Breast epithelium (tissue), 3 donors: Measurements from ENCODE around the gene ACP7.

Experiments used
- CTCF ChIP-seq, 3 donors: fragments of 450-650 bp; IDR thresholded peaks; one replicate each; pipeline ENCODE4 v1.5.1; 2016 to 2017; ENCODE audit warnings: antibody characterized with exemption in 3 of 3, mild to moderate bottlenecking in 3 of 3, moderate library complexity in 3 of 3
- POLR2A ChIP-seq: fragments of 450-650 bp; IDR thresholded peaks from one replicate; pipeline ENCODE4 v1.6.1; 2016; ENCODE audit warnings: antibody characterized with exemption, mild to moderate bottlenecking, moderate library complexity
- POLR2AphosphoS5 ChIP-seq, 3 donors: sonication (generic); formaldehyde crosslinking; IDR thresholded peaks; one replicate each; pipeline ENCODE4 v1.6.1; 2017; ENCODE audit warnings: antibody characterized with exemption in 3 of 3

DNA sequence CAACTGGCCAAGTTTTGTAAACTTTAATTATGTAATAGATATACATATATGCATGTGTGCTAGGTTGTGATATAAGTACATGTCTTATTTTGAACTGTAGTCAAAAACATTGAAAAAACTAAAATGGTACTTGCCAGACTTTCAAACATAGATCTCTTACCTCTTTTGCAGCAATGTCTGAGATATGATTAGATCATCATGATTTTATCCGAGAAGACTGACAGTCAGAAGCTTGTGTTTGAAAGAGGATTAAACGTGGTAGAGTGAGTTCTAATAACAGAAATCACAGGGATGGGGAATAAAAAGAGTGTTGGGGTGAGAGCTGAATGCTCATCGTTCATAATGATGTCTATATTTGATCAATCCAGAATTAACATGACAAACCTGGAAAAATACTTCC lies 18.2 kb upstream of the ACP7 start:
- TF ChIP-seq CTCF (IDR thresholded peaks at IDR 0.05) = no peak
- TF ChIP-seq POLR2AphosphoS5 (IDR thresholded peaks at IDR 0.05) = no peak
- no peak for TF ChIP-seq POLR2A
